Measurements from ENCODE around the gene IFIT5. TPM values are rescaled to one million over a fixed set of nuclear protein-coding genes. Genes with fewer than 3 reads are reported as not detected.

Gene IFIT5
- total and polyA plus RNA-seq, 5 donors = 9.2 to 16.7 (median 16.0) TPM

GRCh38 chr10:89465196-89465595 lies 50.8 kb downstream of the IFIT5 start:
- WGBS = 54% methylated on average over 2 of the region's 2 CpGs
- H3K27me3 ChIP-seq (ENCODE audit: control insufficient read depth, insufficient read depth) = no peaks in the 10 kb centered on the region
- DNase-seq = no peak
- H3K4me1 ChIP-seq (ENCODE audit: control insufficient read depth, insufficient read depth, low read length) = peaks cover 4% of the 10 kb centered on the region
- ATAC-seq = no peak
- no peak overlapping the region for H3K27ac ChIP-seq (ENCODE audit: low read length)
- no peak overlapping the region for H3K4me3 ChIP-seq (ENCODE audit: low read length)
- intact Hi-C loops (cut with DNase I) = no loop called here
- no peaks in the 10 kb centered on the region for H3K9me3 ChIP-seq (ENCODE audit: control insufficient read depth, low read length)

GRCh38 chr10:89466599-89467035 lies 52.2 kb downstream of the IFIT5 start:
- intact Hi-C loops (cut with DNase I) = no loop called here
- DNase-seq (no peak), ATAC-seq (peak; percentile 48 to 56)
- Histone ChIP-seq H3K4me3 (ENCODE audit: low read length) (no peak overlapping the region), H3K4me1 (ENCODE audit: control insufficient read depth, insufficient read depth, low read length) (peaks cover 6% of the 10 kb centered on the region), H3K27ac (ENCODE audit: low read length) (no peak overlapping the region), H3K9me3 (ENCODE audit: control insufficient read depth, low read length) (no peaks in the 10 kb centered on the region), H3K27me3 (ENCODE audit: control insufficient read depth, insufficient read depth) (no peaks in the 10 kb centered on the region)
- 43% methylated on average over 3 of the region's 3 CpGs for WGBS

DNA sequence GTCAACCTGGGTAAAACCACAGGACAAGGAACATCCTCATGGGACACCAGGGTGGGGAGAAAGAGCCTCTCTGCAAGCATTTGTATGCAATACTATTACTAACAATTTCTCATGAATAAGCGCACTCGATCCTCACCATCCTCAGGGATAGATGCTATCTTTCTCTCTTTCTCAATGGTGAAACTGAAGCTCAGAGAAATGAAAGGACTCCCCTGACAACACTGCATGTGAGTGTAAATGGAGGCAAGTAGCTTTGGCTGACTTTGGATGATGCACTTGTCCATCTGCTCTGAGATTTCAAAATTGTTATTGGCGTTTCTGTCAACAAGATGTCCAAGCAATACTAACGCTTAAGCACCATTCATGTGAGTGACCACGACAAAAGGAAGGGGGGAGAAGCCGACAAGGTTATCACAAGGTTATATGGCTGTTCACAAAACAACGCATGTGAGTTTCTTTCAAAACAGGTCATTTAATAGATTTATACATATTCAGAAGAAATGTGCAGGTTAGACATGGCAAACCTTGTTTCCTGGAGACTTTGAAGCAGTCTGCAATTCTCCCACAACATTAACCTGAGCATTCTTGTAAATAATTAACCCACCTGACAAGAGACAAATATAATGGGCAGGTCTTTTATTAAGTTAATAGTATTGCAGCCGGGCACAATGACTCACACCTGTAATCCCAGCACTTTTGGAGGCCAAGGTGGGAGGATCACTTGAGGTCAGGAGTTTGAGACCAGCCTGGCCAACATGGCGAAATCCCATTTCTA lies 54.0 kb downstream of the IFIT5 start:
- ATAC-seq = no peak

DNA sequence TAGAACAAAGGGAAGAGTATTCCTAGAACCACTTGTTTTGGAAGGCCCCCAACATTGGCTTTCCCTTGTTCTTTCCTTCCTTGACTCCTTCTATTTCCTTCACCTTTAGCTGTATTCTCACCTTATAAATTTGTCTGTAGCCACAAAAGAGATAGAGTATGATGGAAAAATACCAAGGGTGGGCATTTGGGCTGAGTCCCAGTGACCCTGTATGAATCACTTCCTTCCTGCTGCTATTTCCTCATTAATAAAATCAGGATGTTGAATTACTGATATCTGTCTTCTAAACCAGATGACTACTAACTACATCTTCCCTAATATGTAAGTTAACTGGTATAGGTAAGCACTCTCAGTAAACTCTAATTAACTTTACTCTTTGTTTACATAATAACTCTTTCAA lies 55.1 kb downstream of the IFIT5 start:
- H3K27ac ChIP-seq (ENCODE audit: low read length) = no peak overlapping the region
- H3K4me3 ChIP-seq (ENCODE audit: low read length) = no peak overlapping the region
- H3K4me1 ChIP-seq (ENCODE audit: control insufficient read depth, insufficient read depth, low read length) = peaks cover 2% of the 10 kb centered on the region
- ATAC-seq (peak in 1 of 2 donors; percentile 23), DNase-seq (no peak)
- H3K27me3 ChIP-seq (ENCODE audit: control insufficient read depth, insufficient read depth) = no peaks in the 10 kb centered on the region
- no peaks in the 10 kb centered on the region for H3K9me3 ChIP-seq (ENCODE audit: control insufficient read depth, low read length)
- intact Hi-C loops (cut with DNase I) = no loop called here

More for the DNA sequence above, 54.0 kb downstream of the IFIT5 start:
- Histone ChIP-seq H3K27me3 (ENCODE audit: control insufficient read depth, insufficient read depth) (no peaks in the 10 kb centered on the region), H3K4me3 (ENCODE audit: low read length) (no peak overlapping the region), H3K9me3 (ENCODE audit: control insufficient read depth, low read length) (no peaks in the 10 kb centered on the region), H3K4me1 (ENCODE audit: control insufficient read depth, insufficient read depth, low read length) (peaks cover 6% of the 10 kb centered on the region), H3K27ac (ENCODE audit: low read length) (no peak overlapping the region)
- 84% methylated on average over 9 of the region's 9 CpGs for WGBS
- intact Hi-C loops (cut with DNase I) = no loop called here
- DNase-seq = no peak

Other genes starting within 250 kb of the IFIT5 start
- gene CH25H, start 207.3 kb upstream of the IFIT5 start, total RNA-seq = under 1 TPM; 0.24 to 0.67 (median 0.50) TPM
- gene CH25H, start 207.3 kb upstream of the IFIT5 start, polyA plus RNA-seq = 1.8 TPM
- 10 to 100 TPM; 22.7 to 34.7 (median 26.0) TPM for gene LIPA, start 162.8 kb upstream of the IFIT5 start, total RNA-seq
- gene LIPA, start 162.8 kb upstream of the IFIT5 start, polyA plus RNA-seq = 14.0 TPM
- gene IFIT2, start 112.5 kb upstream of the IFIT5 start, total RNA-seq = 1 to 10 TPM; 3.2 to 8.7 (median 6.6) TPM
- 4.2 TPM for gene IFIT2, start 112.5 kb upstream of the IFIT5 start, polyA plus RNA-seq
- gene IFIT3, start 86.6 kb upstream of the IFIT5 start, total RNA-seq = 10 to 100 TPM in 3 of 4 donors, 1 to 10 TPM in 1; 8.1 to 14.9 (median 13.7) TPM
- 10.2 TPM for gene IFIT3, start 86.6 kb upstream of the IFIT5 start, polyA plus RNA-seq
- not detected for gene IFIT1B, start 36.5 kb upstream of the IFIT5 start, total RNA-seq
- gene IFIT1B, start 36.5 kb upstream of the IFIT5 start, polyA plus RNA-seq = not detected
- 10 to 100 TPM; 12.6 to 41.2 (median 29.0) TPM for gene IFIT1, start 21.9 kb upstream of the IFIT5 start, total RNA-seq
- gene IFIT1, start 21.9 kb upstream of the IFIT5 start, polyA plus RNA-seq = 35.9 TPM
- gene SLC16A12, start 121.0 kb downstream of the IFIT5 start, total RNA-seq = 1 to 10 TPM; 3.3 to 7.2 (median 5.0) TPM
- 2.7 TPM for gene SLC16A12, start 121.0 kb downstream of the IFIT5 start, polyA plus RNA-seq
- gene PANK1, start 230.7 kb downstream of the IFIT5 start, total RNA-seq = 10 to 100 TPM in 3 of 4 donors, 1 to 10 TPM in 1; 7.9 to 14.0 (median 13.1) TPM
- gene PANK1, start 230.7 kb downstream of the IFIT5 start, polyA plus RNA-seq = 5.0 TPM